GM19043 (cell line): ENCODE results near the gene ITPKB.
"Not testable (repeated sequence)": the region's sequence is repeated elsewhere in the genome, so short reads cannot be mapped to it uniquely, and the experiment has no call there.

Experiments
- ATAC-seq: cut with Tn5 transposase; IDR thresholded peaks from one replicate; pipeline ENCODE4 v1.9.1; 2021; ENCODE audit warnings: low read depth; ENCODE audit not compliant: unreplicated experiment

The ITPKB gene

GRCh38 chr1:226629896-226630550 is 109.1 kb downstream of the ITPKB start:
- no peak for ATAC-seq

- ATAC-seq: no peak
Observed at GRCh38 chr1:226629210-226629895, 109.7 kb downstream of the ITPKB start.

- no peak for ATAC-seq
Observed at GRCh38 chr1:226628612-226629155, 110.4 kb downstream of the ITPKB start.

GRCh38 chr1:226627924-226628611 is 111.0 kb downstream of the ITPKB start:
- no peak for ATAC-seq

- no peak for ATAC-seq
Observed at GRCh38 chr1:226627050-226627755, 111.9 kb downstream of the ITPKB start.

- ATAC-seq: no peak
Observed at GRCh38 chr1:226626577-226626956, 112.5 kb downstream of the ITPKB start.

- no peak for ATAC-seq
Observed at GRCh38 chr1:226625832-226626576, 113.1 kb downstream of the ITPKB start.

- no peak for ATAC-seq
Observed at GRCh38 chr1:226625326-226625725, 113.8 kb downstream of the ITPKB start.

- no peak for ATAC-seq
Observed at GRCh38 chr1:226624526-226624925, 114.6 kb downstream of the ITPKB start.

GRCh38 chr1:226622012-226622411 is 117.1 kb downstream of the ITPKB start:
- ATAC-seq: no peak

- ATAC-seq: no peak
Observed at GRCh38 chr1:226619031-226619430, 120.1 kb downstream of the ITPKB start.

- no peak for ATAC-seq
Observed at GRCh38 chr1:226618380-226618779, 120.7 kb downstream of the ITPKB start.

- ATAC-seq: not testable (repeated sequence)
Observed at GRCh38 chr1:226617719-226618118, 121.4 kb downstream of the ITPKB start.

- no peak for ATAC-seq
Observed at GRCh38 chr1:226617109-226617508, 122.0 kb downstream of the ITPKB start.

GRCh38 chr1:226616636-226617035 is 122.4 kb downstream of the ITPKB start:
- ATAC-seq: no peak

GRCh38 chr1:226615876-226616275 is 123.2 kb downstream of the ITPKB start:
- no peak for ATAC-seq

GRCh38 chr1:226611980-226612379 is 127.1 kb downstream of the ITPKB start:
- ATAC-seq: not testable (repeated sequence)

GRCh38 chr1:226611301-226611700 is 127.8 kb downstream of the ITPKB start:
- no peak for ATAC-seq

- ATAC-seq: no peak
Observed at GRCh38 chr1:226610671-226611070, 128.4 kb downstream of the ITPKB start.

GRCh38 chr1:226609836-226610455 is 129.1 kb downstream of the ITPKB start:
- no peak for ATAC-seq
